Cortex of kidney (tissue), 1 donor: ENCODE results near the gene SMG9.

Source experiments
- DNase-seq: peaks from one replicate; lab custom pipeline; 2025; lab: John Stamatoyannopoulos, UW

The SMG9 gene

DNA sequence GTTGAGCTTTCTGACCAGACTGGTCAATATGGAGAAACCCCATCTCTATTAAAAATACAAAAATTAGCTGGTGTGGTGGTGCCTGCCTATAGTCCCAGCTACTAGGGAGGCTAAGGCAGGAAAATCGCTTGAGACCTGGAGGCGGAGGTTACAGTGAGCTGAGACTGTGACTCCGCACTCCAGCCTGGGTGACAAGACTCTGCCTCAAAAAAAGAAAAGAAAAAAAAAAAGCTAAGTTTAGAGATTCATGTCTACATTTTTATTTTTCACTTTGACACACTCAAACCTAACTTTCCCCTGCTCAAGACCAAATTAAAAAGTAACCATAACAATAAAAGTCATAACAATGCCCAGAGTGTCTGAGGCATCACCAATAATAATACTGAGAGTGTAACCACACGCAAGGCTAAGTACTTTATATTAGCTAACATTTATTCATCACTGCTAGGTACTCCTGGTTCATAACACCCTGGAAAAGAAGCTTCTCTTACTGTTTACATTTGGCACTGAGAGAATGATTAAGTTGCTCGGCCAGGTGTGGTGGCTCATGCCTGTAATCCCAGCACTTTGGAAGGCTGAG, 33.2 kb downstream of the SMG9 start:
- no peak for DNase-seq

DNA sequence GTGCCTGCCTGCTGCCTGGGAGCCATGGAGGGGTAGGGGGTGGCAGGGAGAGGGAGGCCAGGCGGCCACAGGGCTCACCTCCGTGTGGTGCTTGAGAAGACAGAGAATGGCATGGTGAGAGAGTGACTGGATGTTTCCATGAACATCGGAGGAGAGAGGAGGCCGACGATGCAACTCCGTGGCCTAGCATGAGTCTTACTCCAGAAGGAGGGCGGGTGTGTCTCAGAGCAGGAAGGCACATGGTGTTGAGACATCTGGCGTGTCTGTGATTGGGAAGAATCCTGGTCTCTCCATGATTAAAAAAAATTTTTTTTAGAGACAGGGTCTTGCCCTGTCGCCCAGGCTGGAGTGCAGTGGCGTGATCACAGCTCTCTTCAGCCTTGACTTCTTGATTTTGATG, 33.8 kb downstream of the SMG9 start:
- DNase-seq = no peak

DNA sequence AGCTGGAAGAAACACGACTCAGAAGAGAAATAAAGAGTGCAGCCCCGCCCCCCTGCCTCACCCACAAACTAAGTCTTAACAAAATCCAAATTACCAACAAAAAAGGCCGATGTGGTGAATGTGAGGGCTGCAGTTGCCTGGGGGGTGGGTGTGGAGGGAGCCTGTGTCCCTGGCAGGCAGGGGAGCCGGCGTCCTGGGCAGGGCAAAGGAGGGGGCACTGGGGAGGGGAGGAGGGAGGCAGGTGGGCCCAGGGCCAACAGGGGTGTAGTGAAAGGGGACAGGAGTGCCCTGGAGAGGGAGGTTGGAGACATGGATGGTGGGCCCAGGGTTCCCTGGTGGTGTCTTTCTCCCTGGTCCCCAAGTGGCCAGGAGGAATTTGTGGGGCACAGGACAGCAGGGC, 34.8 kb downstream of the SMG9 start:
- DNase-seq = no peak

DNA sequence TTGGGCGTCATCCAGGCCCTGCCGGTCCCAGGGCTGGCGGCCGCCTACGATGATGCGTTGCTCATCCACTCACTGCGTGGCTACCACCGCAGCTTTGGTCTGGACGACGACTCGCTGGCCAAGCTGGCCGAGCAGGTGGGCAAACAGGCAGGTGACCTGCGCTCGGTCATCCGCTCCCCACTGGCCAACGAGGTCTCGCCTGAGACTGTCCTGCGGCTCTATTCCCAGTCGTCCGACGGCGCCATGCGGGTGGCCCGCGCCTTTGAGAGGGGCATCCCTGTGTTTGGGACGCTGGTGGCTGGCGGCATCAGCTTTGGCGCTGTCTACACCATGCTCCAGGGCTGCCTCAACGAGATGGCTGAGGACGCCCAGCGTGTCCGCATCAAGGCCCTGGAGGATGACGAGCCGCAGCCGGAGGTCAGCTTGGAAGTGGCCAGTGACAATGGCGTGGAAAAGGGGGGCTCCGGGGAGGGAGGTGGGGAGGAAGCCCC, 35.3 kb downstream of the SMG9 start:
- DNase-seq = no peak

DNA sequence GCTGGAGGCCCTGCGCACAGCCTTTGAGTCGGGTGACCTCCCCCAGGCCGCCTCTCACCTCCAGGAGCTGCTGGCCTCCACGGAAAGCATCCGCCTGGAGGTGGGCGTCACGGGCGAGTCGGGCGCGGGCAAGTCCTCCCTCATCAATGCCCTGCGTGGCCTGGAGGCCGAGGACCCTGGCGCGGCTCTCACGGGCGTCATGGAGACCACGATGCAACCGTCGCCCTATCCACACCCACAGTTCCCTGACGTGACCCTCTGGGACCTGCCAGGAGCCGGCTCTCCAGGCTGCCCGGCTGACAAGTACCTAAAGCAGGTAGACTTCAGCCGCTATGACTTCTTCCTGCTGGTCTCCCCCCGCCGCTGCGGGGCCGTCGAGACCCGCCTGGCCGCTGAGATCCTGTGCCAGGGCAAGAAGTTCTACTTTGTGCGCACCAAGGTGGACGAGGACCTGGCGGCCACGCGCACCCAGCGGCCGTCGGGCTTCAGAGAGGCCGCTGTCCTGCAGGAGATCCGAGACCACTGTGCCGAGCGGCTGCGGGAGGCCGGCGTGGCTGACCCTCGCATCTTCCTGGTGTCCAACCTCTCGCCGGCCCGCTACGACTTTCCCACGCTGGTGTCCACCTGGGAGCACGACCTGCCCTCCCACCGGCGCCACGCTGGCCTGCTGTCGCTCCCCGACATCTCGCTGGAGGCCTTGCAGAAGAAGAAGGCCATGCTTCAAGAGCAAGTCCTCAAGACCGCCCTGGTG, 36.0 kb downstream of the SMG9 start:
- no peak for DNase-seq

DNA sequence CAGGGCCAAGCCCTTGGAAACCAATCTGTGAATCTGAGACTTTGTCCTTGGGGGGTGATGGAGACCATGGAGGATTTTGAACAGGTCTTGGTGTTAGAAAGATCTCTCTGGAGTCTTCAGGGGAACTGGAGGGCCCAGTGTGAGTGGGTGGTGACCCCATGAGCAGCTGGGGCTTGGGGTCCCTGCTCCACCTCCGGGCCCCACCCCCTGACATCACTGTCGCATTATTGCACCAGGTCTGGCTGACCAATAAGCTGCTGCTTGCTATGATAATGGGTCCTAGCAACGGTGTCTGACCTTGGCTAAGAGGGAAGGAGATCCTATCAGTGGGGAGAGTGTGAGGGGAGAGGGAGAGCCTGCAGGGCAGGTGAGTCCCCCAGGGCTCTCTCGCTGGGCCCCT, 39.0 kb downstream of the SMG9 start, which contains the start of gene IRGC:
IRGC (plus strand) TSS at position 301 of the 400 bp plus-strand sequence. CDS start 2,483 bp downstream, outside the sequence.
- no peak for DNase-seq

DNA sequence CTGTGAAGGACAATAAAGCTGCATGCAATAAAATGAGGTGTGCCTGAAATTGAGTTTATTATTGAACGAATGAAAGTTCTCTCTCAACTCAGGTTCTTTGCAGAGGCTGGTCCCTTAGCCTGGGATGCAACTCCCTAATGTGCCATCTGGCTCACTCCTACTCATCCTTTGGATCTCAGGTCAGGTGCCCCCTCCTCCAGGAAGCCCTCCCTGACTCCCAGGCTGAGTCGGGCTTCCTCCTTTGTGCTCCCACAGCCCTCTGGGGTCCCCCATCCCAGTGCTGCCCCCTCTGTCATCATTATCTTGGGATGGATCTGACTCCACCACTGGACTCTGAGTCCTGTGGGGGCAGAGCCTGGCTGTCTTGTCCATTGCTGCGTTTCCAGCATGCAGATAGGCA, 41.6 kb downstream of the SMG9 start:
- no peak for DNase-seq

DNA sequence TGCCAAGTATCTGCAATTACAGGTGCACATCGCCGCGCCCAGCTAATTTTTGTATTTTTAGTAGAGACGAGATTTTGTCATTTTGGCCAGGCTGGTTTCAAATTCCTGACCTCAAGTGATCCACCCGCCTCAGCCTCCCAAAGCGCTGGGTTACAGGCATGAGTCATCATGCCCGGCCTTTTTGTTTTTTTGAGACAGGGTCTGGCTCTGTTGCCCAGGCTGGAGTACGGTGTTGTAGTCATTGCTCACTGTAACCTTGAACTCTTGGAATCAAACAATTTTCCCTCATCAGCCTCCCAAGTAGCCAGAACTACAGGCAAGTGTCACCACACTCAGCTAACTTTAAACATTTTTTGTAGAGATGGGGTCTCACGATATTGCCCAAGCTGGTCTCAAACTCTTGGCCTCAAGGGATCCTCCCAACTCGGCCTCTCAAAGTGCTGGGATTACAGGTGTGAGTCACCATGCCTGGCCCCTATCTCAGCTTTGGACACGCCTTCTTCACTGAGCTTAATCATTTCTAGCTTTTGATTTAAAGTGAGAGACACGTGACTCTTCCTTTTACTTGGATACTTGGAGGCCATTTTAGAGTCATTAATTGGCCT, 42.9 kb downstream of the SMG9 start:
- no peak for DNase-seq

DNA sequence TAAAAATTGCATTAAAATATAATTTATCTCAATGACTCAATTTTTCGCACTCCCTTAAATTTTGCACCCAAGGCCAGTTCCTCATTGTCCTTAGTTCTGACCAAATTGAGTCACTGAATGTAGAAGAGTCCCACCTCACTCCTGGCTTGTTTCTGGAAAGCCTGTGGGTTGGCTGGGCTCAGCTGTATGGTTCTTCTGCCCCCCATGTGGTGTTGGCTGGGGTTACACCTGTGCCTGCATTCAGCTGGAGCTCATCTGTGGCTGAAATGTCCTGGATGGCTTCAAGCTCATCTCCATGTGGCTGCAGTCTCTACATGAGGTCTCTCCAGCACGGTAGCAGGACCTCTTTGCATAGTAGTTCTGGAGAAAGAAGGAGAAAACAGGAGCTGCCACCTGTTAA, 46.0 kb downstream of the SMG9 start:
- DNase-seq = no peak

DNA sequence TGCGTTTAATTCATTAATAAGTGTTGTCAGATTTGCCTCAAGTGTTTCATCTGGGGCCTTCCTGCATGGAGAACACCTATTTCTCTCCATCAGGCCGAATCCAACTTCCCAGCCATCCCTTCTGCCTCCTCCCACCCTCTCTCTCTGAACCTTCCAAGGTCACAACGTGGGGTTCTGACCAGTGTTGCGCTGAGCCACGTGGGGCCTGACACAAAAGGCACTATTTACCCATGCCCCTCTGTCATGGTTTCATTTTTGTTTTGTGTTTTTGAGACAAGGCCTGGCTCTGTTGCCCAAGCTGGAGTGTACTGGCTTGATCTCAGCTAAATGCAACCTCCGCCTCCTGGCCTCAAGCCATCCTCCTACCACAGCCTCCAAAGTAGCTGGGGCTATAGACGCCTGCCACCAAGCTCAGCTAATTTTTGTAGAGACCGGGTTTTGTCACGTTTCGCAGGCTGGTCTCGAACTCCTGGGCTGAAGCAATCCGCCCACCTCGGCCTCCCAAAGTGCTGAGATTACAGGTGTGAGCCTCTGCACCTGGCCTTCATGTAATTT, 47.5 kb downstream of the SMG9 start:
- no peak for DNase-seq

DNA sequence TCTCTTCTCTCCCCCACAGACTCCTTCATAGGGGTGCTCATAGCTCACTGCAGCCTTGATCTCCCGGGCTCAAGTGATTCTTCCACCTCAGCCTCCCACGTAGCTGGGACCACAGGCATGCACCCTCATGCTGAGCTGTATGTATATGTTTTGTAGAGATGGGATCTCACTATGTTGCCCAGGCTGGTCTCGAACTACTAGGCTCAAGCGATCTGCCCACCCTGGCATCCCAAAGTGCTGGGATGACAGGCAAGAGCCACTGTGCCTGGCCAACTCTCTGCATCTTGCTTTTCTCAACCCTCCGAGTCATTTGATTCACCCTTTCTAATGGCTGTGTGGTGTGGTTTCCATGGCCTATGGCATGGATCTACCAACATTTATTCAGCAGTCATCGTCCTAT, 49.0 kb downstream of the SMG9 start:
- DNase-seq = no peak

DNA sequence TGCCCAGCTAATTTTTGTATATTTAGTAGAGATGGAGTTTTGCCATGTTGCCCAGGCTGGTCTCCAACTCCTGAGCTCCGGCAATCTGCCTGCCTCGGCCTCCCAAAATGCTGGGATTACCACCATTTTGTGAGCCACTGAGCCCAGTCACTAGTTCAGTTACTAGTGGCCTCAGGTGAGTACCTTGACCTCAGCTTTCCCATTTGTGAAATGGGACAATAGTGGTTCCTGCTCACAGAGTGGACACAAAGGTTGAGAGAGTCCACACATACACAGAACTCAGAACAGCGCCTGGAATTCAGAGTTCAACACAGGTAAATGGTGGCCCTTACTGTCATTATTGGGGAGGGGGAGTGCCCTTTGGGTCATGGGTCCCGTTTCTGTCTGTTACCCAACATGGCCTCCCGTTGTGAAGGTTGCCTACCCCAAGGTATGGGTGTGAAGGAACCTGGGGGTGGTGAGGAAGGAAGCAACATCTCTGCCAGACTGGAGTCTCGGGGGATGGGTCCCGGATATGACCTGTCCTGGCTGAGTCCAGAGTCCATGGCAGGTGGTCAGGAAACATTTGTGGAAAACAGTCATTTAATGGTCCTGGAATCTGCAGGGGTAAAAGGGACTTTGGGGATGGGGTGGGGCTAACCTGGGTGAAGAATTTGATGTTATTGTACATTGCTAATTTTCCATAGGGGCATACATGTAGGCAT, 50.6 kb downstream of the SMG9 start:
- no peak for DNase-seq

DNA sequence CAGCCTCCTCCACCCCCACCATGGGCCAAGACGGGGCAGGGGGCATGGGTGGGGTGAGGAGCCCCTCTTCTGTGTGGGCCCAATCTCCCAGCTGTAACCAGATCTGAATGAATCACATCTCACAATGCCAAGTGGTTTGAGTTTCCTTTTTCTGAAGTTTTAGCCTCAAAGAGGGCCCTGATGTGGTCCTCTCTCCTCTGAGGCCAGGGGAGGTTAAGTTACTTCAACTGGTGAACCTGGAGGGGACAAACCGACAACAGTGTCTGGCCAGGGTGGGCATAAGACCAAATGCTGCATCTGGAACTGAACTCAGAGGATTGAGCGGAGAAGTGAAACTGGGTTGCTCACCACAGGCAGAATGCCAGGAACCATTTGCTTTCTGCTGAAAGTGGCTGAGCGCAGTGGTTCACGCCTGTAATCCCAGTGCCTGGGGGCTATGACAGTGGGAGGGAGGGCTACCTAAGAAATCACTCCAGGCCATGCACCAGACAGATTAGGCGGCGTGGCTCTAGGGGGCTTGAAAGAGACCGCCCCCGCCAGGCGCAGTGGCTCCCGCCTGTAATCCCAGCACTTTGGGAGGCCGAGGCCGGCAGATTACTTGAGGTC, 54.3 kb downstream of the SMG9 start:
- DNase-seq = no peak

DNA sequence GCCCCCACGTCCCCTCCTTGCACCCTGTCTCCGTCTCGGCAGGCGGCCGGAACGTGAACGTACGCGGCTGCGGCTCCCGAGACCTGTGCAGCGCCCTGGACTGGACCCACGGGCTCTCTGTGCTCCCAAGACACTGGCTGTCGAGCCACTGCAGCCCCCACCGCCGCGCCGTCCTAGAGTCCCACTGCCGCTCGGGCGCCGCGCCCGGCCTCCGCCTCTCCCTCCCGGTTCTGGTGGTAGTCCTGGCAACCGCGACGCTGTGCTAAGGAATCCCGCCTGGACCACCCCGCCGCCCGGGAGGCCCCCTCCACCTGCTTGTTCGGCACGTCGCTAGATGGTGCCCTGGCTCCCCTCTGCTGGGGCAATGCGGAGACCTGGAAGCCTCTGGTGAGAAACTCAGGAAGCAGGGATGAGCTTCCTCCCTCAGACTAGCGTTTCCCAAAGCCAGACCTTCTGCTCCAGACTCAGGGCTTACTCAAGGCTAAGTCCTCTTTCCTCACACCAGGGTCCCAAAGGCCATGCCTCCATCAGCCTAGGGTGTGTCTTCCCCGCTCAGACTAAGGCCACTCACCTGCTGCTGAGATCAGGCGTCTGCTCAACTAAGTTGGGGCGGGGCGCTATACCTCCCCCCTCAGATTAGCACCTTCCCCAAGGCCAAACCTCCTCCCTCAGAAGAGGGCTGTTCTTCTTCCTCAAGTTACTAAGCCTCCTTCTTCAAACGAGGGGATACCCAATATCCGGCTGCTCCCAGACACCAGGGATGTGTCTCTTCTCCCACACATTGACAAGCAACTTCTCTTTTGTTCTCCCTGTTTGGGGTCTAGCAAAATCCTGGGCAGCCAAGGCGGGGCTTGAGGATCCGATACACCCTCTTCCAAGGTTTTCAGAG, 55.0 kb downstream of the SMG9 start:
- no peak for DNase-seq

DNA sequence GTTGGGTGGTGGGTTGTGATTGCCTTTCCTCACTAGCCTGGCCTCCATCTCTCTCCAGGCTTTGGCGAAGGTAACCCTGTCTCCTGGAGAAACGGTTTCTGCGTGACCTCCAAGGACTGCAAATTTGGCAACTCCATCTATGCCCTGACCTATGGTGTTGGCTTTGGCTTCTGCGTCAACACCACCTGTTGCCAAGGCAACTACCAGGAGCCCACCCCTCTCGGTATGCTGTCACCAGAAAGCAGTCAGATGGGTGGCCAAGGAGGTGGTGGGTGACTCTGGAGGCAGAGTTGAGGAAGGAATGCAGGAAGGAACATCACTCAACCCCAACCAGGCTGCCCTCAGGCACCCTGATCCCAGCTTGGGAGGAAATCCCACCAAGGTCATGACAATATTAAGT, 57.5 kb downstream of the SMG9 start:
- no peak for DNase-seq

DNA sequence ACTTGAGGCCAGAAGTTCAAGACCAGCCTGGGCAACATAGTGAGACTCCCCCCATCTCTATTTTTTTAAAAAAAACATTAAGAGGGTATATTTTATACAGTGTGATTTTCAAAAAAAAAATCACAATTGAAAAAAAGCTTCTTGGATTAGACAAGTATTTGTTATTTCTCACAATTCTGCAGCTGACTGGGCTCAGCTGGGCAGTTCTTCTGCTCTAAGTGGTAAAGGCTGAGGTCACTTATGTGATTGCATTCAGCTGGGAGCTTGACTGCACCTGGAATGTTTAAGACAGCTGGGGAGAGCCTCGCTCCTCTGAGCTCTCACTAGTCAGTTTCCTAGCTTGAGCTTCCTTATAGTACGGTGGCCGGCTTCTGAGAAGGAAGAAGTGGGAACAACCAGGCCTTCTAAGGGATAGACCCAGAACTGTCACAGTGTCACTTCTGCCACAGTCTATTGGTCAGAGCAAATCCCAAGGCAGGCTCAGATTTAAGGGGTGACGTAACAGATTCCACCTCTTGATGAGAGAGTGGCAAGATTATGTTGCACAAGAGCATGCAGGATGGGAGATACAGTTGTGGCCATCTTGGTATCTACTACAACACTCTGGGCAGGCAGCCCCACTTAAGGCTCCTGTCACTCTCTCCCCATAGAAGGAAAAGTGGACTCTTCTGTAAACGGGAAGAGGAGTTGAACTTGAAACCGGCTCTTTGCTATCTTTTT, 58.6 kb downstream of the SMG9 start:
- no peak for DNase-seq

DNA sequence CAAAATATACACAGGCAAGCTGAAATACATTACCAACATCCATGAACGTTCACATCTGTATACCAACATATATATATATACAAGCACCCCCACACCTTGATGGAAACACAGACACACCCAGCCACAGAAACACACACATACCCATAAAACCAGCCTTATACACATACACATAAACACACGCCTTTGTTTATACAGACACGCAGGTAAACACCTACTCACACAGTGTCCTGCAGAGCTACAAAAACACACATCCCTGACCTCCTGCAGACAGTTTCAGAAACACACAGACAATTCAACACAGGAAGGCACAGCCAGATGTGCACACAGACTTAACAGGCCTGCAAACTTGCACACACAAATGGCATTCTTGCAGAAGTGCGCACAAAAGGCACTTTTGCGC, 60.2 kb downstream of the SMG9 start:
- DNase-seq = no peak

DNA sequence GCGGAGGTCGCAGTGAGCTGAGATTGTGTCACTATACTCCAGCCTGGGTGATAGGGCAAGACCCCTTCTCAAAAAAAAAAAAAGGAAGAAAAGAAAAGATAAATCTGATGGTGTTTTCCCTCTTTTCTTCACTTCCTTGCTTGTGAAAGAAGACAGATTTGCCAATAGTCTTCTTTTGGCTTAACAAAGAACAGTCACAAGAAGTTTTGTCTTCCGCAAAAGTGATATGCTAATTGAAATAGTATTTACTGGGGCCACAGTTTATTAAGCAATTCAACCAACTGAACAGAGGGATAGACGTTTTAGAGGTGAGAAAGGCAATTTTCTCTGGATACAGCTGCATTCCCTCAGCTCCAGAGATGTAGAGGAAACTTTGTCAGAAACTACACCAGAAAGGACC, 61.9 kb downstream of the SMG9 start:
- DNase-seq = no peak

DNA sequence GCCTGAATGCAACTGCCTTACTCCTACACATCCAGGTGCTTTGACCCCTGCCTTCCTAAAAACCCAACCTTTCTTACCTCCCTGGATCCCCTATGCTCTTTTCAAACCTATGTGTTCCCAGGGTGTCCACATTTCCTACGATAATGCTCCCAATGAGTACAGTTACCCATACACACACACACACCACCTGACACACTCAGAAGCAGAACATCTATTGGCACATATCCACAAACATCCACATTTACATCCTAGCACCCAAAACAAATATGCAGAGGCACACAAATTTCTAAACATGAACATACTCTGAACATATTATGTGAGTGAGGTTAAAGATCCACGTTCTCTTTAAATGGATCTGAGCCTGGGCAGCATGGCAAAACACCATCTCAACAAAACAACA, 62.4 kb downstream of the SMG9 start:
- DNase-seq = no peak

DNA sequence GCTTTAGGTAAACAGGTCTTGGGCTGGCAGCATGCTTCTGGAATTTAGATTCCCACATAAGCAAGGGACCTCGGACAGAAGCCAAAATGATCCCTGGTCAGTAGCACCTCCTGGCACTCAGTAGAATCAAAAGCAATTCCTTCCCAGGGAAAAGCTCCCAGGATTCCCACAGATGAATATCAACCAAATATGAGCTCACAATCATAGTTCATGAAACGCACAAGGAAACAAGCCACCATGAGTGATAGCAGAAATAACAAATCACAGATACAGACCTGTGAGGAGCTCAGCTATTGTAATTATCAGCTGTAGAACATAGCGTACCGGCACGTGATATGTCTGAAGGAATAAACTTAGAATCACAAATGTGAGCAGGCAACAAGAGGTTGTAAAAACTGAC, 63.0 kb downstream of the SMG9 start:
- DNase-seq = no peak
